ENCODE measurements around the gene MYO1D. TPM values are rescaled to one million over a fixed set of nuclear protein-coding genes. Genes with fewer than 3 reads are reported as not detected.

The MYO1D gene
- total and polyA plus RNA-seq, 2 donors (not counting 1 experiment from before 2014, with no cell fraction given) = 5.4 to 26.7 TPM

- Histone ChIP-seq H3K27me3 (replicated peaks in 1 of 4; ENCODE audit: control extremely low read depth in 1 of 4, control insufficient read depth in 3 of 4, insufficient read depth in 4 of 4, low read length in 3 of 4) (no peaks in the 10 kb centered on the region), H3K27ac (ENCODE audit: low read length in 2 of 2) (no peak overlapping the region), H3K36me3 (replicated peaks in 1 of 2; ENCODE audit: control extremely low read depth in 1 of 2, control insufficient read depth in 1 of 2, extremely low read depth in 1 of 2, insufficient read depth in 2 of 2, low read length in 1 of 2) (no peaks in the 10 kb centered on the region), H3K9me3 (ENCODE audit: control extremely low read depth in 1 of 3, control insufficient read depth in 2 of 3, insufficient read depth in 1 of 3, low read length in 2 of 3) (no peaks in the 10 kb centered on the region), H3K79me2 (ENCODE audit: control insufficient read depth, insufficient read depth, low read length) (no peaks in the 10 kb centered on the region), H4K20me1 (ENCODE audit: control insufficient read depth, insufficient read depth, low read length, poor library complexity, severe bottlenecking) (no peaks in the 10 kb centered on the region), H3K9ac (ENCODE audit: low read length) (no peak overlapping the region), H2AFZ (ENCODE audit: insufficient read depth, low read depth, low read length, poor library complexity, severe bottlenecking) (no peak overlapping the region), H3K4me1 (ENCODE audit: control insufficient read depth in 2 of 2, insufficient read depth in 2 of 2, low read length in 2 of 2) (no peaks in the 10 kb centered on the region), H3K4me2 (replicated peaks; ENCODE audit: low read depth, low read length, poor library complexity, severe bottlenecking) (no peak overlapping the region), H3K4me3 (ENCODE audit: control extremely low read depth in 1 of 5, extremely low read depth in 1 of 5, insufficient read depth in 1 of 5, low read depth in 2 of 5, low read length in 4 of 5) (no peak overlapping the region)
- CTCF ChIA-PET = no interaction called here
- Mint-ChIP-seq H3K27me3 (no peaks in the 10 kb centered on the region), H3K27ac (no peak overlapping the region), H3K4me1 (no peaks in the 10 kb centered on the region), H3K9me3 (ENCODE audit: insufficient read depth) (no peaks in the 10 kb centered on the region), H3K4me3 (no peak overlapping the region)
- POLR2A ChIA-PET = no interaction called here
- no CpG with 5 or more reads among the region's 1 CpG for WGBS (ENCODE audit: insufficient coverage)
- intact Hi-C loops (cut with micrococcal nuclease) = no loop called here
- no peak for ATAC-seq (ENCODE audit: low read depth)
- TF ChIP-seq EZH2 (IDR thresholded peaks at IDR 0.05; ENCODE audit: borderline replicate concordance, insufficient read depth, low read depth, low read length, poor library complexity, severe bottlenecking) = no peak
- TF ChIP-seq, protein P1, sequence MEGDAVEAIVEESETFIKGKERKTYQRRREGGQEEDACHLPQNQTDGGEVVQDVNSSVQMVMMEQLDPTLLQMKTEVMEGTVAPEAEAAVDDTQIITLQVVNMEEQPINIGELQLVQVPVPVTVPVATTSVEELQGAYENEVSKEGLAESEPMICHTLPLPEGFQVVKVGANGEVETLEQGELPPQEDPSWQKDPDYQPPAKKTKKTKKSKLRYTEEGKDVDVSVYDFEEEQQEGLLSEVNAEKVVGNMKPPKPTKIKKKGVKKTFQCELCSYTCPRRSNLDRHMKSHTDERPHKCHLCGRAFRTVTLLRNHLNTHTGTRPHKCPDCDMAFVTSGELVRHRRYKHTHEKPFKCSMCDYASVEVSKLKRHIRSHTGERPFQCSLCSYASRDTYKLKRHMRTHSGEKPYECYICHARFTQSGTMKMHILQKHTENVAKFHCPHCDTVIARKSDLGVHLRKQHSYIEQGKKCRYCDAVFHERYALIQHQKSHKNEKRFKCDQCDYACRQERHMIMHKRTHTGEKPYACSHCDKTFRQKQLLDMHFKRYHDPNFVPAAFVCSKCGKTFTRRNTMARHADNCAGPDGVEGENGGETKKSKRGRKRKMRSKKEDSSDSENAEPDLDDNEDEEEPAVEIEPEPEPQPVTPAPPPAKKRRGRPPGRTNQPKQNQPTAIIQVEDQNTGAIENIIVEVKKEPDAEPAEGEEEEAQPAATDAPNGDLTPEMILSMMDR (IDR thresholded peaks at IDR 0.05) = no peak
- no peak for DNase-seq
Observed at GRCh38 chr17:32696426-32696825, 180.5 kb downstream of the MYO1D start.

- Mint-ChIP-seq H3K4me1 (no peaks in the 10 kb centered on the region), H3K27ac (no peak overlapping the region), H3K4me3 (no peak overlapping the region), H3K27me3 (no peaks in the 10 kb centered on the region), H3K9me3 (ENCODE audit: insufficient read depth) (no peaks in the 10 kb centered on the region)
- Histone ChIP-seq H4K20me1 (ENCODE audit: control insufficient read depth, insufficient read depth, low read length, poor library complexity, severe bottlenecking) (no peaks in the 10 kb centered on the region), H3K27me3 (replicated peaks in 1 of 4; ENCODE audit: control extremely low read depth in 1 of 4, control insufficient read depth in 3 of 4, insufficient read depth in 4 of 4, low read length in 3 of 4) (no peaks in the 10 kb centered on the region), H3K79me2 (ENCODE audit: control insufficient read depth, insufficient read depth, low read length) (no peaks in the 10 kb centered on the region), H3K4me3 (ENCODE audit: control extremely low read depth in 1 of 5, extremely low read depth in 1 of 5, insufficient read depth in 1 of 5, low read depth in 2 of 5, low read length in 4 of 5) (no peak overlapping the region), H3K9ac (ENCODE audit: low read length) (no peak overlapping the region), H2AFZ (ENCODE audit: insufficient read depth, low read depth, low read length, poor library complexity, severe bottlenecking) (no peak overlapping the region), H3K4me2 (replicated peaks; ENCODE audit: low read depth, low read length, poor library complexity, severe bottlenecking) (no peak overlapping the region), H3K27ac (ENCODE audit: low read length in 2 of 2) (no peak overlapping the region), H3K9me3 (ENCODE audit: control extremely low read depth in 1 of 3, control insufficient read depth in 2 of 3, insufficient read depth in 1 of 3, low read length in 2 of 3) (no peaks in the 10 kb centered on the region), H3K36me3 (replicated peaks in 1 of 2; ENCODE audit: control extremely low read depth in 1 of 2, control insufficient read depth in 1 of 2, extremely low read depth in 1 of 2, insufficient read depth in 2 of 2, low read length in 1 of 2) (no peaks in the 10 kb centered on the region), H3K4me1 (ENCODE audit: control insufficient read depth in 2 of 2, insufficient read depth in 2 of 2, low read length in 2 of 2) (no peaks in the 10 kb centered on the region)
- ATAC-seq (ENCODE audit: low read depth) (no peak), DNase-seq (no peak)
- CTCF ChIA-PET = no interaction called here
- POLR2A ChIA-PET = no interaction called here
- intact Hi-C loops (cut with micrococcal nuclease) = no loop called here
- TF ChIP-seq EZH2 (IDR thresholded peaks at IDR 0.05; ENCODE audit: borderline replicate concordance, insufficient read depth, low read depth, low read length, poor library complexity, severe bottlenecking) = no peak
- TF ChIP-seq, protein P1 (IDR thresholded peaks at IDR 0.05) = no peak
Observed at GRCh38 chr17:32695864-32696263, 181.1 kb downstream of the MYO1D start.
